ENCODE data around the gene ETS2. TPM values are rescaled to one million over a fixed set of nuclear protein-coding genes. Genes with fewer than 3 reads are reported as not detected.
A peak's percentile ranks its signal among the peaks of the same experiment; 100 is the strongest.

The ETS2 gene
- total RNA-seq, 1 experiment from 2014 or later = 20.8 TPM

DNA sequence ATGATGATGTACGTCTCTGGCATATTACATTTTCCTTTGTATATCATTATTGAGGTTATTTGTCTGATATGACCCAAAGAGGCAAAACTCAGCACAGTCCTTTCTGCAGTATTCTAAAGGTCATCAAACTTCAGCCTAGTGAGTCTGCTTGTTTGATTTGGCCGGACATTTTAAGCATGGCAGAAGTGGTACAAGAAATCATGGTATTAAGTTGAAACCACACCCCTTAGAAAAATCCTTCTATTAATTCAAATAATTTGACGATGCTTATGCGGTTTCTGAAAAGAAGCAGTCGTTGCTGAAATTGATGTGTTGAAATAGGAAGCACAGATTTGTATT is 5.1 kb downstream of the ETS2 start:
- DNase-seq (ENCODE audit: low read depth) = no peak
- in situ Hi-C loops (cut with HindIII; ENCODE audit: low pct_unique_long_range_greater_than_20kb, low sequenced_read_pairs) = no loop called here

DNA sequence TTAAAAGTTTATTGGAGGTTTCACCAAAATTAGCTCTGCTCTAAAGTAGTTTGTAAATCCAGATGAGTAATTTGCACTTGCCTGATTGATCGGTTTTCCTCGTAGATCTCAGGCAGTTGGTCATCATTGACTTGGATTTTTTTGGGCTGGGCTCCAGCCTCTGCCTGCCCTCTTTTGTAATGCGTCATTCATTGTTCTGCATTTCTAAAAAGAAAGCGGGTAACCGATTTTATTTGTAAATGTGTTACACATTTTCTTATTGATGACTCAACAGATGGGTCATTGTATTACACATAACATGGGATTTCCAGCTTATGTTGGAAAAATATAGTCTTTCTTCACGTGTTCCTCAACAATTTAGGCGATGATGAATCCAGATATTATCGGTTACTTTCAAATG is 5.5 kb downstream of the ETS2 start:
- no peak for DNase-seq (ENCODE audit: low read depth)
- in situ Hi-C loops (cut with HindIII; ENCODE audit: low pct_unique_long_range_greater_than_20kb, low sequenced_read_pairs) = no loop called here

- DNase-seq (ENCODE audit: low read depth) = no peak
- in situ Hi-C loops (cut with HindIII; ENCODE audit: low pct_unique_long_range_greater_than_20kb, low sequenced_read_pairs) = no loop called here
These were observed 7.4 kb downstream of the ETS2 start for GRCh38 chr21:38813143-38813542.

- in situ Hi-C loops (cut with HindIII; ENCODE audit: low pct_unique_long_range_greater_than_20kb, low sequenced_read_pairs) = no loop called here
- no peak for DNase-seq (ENCODE audit: low read depth)
These were observed 7.8 kb downstream of the ETS2 start for GRCh38 chr21:38813547-38813946.

DNA sequence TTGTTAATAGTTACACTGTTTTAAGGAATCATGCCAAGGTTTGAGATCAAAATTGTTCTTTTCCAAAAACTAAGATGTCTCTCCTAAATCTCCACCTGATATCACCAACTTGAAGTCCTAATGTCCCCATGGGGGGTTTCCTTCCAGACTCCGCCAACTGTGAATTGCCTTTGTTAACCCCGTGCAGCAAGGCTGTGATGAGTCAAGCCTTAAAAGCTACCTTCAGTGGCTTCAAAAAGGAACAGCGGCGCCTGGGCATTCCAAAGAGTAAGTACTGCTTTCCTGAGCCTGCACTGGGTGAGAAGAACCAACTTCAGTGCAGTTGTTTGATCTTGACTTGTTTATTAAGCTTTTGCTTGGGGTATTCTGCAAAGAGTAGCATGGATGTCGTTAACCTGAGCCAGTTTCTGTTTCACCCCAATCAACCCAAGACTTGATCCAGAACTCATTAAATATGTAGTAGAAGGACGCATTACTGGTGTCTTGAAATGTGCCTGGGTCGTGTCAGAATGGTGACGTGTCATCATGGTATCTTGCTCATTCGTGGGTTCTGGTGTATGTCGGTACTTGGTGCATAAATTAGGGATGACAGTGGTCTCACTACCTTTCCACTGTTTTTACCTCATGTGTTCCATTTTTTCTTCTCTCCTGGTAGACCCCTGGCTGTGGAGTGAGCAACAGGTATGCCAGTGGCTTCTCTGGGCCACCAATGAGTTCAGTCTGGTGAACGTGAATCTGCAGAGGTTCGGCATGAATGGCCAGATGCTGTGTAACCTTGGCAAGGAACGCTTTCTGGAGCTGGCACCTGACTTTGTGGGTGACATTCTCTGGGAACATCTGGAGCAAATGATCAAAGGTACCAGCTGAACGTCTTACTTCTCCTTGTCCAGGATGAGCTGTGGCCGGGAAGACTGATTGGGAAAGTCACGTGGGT is 8.7 kb downstream of the ETS2 start:
- DNase-seq (ENCODE audit: low read depth) = no peak
- in situ Hi-C loops (cut with HindIII; ENCODE audit: low pct_unique_long_range_greater_than_20kb, low sequenced_read_pairs) = no loop called here

GRCh38 chr21:38815060-38815405 is 9.3 kb downstream of the ETS2 start:
- no peak for DNase-seq (ENCODE audit: low read depth)
- in situ Hi-C loops (cut with HindIII; ENCODE audit: low pct_unique_long_range_greater_than_20kb, low sequenced_read_pairs) = no loop called here

DNA sequence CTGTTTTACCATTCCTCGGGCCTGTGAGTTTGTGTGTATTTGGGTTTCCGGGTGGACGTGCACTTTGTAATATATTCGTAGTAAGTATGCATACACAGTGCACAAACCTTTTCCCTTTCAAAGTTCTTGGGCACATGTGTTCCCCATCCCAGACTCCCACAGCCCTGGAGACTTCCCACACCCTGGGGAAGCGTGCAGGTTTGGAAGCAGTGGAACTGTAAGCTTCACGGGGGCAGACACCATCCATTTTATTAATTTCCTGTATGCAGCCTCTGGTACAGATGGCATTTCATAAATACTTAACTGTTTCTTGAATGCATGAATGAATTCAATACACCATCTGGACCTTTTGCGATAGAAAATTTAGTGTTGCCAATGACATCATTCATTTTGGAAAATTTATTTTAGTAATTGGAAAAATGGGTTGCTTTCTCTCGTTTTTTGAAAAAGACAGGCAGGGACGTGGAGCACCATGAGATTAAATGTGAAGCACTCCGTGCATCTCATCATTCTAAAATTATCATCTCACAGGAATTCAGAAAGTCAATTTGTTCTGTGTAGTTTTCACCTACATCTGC is 10.8 kb downstream of the ETS2 start:
- DNase-seq (ENCODE audit: low read depth) = no peak
- in situ Hi-C loops (cut with HindIII; ENCODE audit: low pct_unique_long_range_greater_than_20kb, low sequenced_read_pairs) = no loop called here

- in situ Hi-C loops (cut with HindIII; ENCODE audit: low pct_unique_long_range_greater_than_20kb, low sequenced_read_pairs) = no loop called here
- DNase-seq (ENCODE audit: low read depth) = peak; percentile 61
These were observed 11.9 kb downstream of the ETS2 start for GRCh38 chr21:38817371-38818324.

DNA sequence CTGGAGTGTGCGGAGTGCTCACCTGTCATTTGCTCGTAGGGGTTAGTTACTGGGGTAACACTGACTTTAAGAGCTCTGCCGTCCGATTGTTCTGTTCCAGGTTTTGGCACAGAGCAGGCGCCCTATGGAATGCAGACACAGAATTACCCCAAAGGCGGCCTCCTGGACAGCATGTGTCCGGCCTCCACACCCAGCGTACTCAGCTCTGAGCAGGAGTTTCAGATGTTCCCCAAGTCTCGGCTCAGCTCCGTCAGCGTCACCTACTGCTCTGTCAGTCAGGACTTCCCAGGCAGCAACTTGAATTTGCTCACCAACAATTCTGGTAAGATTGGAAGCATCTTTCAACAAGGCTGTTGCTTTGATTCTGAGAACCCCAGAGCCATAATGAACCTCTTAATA is 12.6 kb downstream of the ETS2 start:
- in situ Hi-C loops (cut with HindIII; ENCODE audit: low pct_unique_long_range_greater_than_20kb, low sequenced_read_pairs) = no loop called here
- DNase-seq (ENCODE audit: low read depth) = no peak

DNA sequence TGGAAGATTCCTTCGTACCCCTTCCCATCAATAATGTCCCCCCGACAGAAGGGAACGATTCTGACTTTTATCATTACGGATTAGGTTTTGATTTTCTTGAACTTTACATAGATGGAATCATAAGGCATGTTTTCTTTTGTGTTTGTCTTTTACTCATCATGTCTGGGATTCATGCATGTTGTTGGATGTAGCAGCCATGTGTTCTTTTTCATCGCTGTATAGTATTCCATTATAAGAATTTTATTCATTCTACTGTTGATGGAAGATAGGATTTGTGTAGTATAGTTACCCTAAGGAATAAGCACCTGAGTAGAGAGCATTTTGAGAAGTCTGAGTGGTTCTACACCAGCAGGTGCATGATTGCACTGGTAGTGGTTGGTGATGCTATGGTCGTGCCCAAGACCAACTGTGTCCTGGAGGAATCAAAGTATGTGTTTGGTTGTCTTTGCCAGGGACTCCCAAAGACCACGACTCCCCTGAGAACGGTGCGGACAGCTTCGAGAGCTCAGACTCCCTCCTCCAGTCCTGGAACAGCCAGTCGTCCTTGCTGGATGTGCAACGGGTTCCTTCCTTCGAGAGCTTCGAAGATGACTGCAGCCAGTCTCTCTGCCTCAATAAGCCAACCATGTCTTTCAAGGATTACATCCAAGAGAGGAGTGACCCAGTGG is 13.5 kb downstream of the ETS2 start:
- in situ Hi-C loops (cut with HindIII; ENCODE audit: low pct_unique_long_range_greater_than_20kb, low sequenced_read_pairs) = no loop called here
- DNase-seq (ENCODE audit: low read depth) = no peak

DNA sequence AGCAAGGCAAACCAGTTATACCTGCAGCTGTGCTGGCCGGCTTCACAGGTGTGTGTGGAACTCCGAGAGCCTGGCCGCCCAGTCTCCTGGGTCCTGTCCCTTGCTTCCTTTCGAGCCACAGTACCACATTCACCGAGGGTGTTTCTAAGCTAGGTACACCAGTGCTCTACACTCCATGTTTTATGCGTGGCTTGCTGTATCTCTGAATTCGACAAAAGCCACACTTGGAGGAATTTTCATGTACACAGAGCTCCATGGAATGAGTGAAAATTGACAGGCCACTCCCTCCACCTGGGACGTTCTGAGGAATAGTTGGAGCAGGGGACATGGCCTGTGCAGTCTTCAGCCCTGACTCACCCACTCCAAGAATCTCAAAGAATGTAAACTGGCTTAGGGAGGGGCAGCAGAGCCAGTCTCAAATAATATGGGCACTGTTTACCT is 14.0 kb downstream of the ETS2 start:
- DNase-seq (ENCODE audit: low read depth) = peak; percentile 72
- in situ Hi-C loops (cut with HindIII; ENCODE audit: low pct_unique_long_range_greater_than_20kb, low sequenced_read_pairs) = no loop called here

DNA sequence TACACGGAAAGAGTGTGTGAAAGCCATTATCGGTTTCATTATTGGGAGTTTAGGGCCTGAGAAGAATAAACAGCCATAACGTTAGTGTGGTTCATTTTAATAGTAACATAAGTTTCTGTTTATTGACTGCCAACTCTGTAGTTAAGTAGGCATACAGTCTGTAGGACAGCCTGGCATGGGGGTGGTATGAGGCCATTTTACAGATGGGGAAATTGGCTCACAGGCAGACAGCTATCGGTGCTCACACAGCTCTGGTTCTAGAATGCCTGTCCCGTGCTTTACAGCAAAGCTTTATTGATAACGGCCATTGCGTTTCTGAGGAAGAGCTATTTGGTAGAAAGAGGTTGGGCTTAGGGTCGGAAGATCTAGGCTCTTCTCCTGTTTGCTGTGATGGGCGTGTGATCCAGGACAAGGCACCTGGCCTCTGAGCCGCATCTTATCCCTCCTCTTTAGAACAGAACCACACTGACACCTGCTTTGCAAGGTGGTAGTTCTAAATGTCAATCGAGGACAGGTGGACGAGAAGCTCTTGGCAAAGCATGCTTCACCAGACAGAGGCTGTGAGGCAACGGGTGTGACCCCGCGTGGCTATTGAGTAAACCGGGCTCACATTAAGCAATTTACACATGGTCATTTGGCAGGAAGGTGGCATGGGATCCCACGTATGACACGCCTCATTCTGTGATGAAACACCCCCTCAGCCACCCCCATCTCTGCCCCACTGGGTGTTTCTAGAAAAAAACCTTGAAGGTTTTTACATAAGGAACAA is 14.9 kb downstream of the ETS2 start:
- no peak for DNase-seq (ENCODE audit: low read depth)
- in situ Hi-C loops (cut with HindIII; ENCODE audit: low pct_unique_long_range_greater_than_20kb, low sequenced_read_pairs) = no loop called here

DNA sequence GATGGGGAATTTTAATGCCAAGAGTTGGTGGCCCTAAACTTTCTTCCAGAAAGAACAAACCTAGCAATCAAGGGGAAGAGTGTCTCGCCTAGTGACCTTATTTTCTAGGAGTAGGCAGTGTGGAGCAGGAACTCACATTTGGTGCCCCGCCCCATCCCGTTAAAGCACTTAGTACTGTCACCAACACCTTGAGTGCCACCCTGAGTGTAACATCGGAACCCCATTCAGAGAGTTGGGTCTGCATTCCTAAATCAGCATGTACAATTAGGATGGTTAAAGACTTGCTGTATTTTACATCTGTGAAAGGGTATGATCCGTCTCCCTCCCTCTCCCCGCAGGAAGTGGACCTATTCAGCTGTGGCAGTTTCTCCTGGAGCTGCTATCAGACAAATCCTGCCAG is 15.5 kb downstream of the ETS2 start:
- DNase-seq (ENCODE audit: low read depth) = no peak
- in situ Hi-C loops (cut with HindIII; ENCODE audit: low pct_unique_long_range_greater_than_20kb, low sequenced_read_pairs) = no loop called here

GRCh38 chr21:38821959-38822682 is 16.4 kb downstream of the ETS2 start:
- no peak for DNase-seq (ENCODE audit: low read depth)
- in situ Hi-C loops (cut with HindIII; ENCODE audit: low pct_unique_long_range_greater_than_20kb, low sequenced_read_pairs) = no loop called here

- in situ Hi-C loops (cut with HindIII; ENCODE audit: low pct_unique_long_range_greater_than_20kb, low sequenced_read_pairs) = no loop called here
- DNase-seq (ENCODE audit: low read depth) = no peak
These were observed 17.1 kb downstream of the ETS2 start for GRCh38 chr21:38822778-38823238.

DNA sequence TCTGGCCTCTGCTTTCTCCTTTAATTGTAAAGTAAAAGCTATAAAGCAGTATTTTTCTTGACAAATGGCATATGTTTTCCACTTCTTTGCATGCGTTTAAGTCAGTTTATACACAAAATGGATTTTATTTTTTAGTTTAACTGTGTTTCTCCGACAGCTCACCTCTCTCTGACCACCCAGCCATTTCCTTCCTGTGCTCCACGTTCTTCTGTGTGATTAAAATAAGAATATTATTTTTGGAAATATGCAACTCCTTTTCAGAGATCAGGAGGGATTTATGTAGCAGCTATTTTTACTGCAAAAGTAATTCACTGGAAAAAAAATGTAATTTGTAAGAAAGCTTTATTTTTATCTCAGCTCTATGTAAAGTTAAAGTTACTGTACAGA is 18.0 kb downstream of the ETS2 start:
- in situ Hi-C loops (cut with HindIII; ENCODE audit: low pct_unique_long_range_greater_than_20kb, low sequenced_read_pairs) = no loop called here
- no peak for DNase-seq (ENCODE audit: low read depth)

DNA sequence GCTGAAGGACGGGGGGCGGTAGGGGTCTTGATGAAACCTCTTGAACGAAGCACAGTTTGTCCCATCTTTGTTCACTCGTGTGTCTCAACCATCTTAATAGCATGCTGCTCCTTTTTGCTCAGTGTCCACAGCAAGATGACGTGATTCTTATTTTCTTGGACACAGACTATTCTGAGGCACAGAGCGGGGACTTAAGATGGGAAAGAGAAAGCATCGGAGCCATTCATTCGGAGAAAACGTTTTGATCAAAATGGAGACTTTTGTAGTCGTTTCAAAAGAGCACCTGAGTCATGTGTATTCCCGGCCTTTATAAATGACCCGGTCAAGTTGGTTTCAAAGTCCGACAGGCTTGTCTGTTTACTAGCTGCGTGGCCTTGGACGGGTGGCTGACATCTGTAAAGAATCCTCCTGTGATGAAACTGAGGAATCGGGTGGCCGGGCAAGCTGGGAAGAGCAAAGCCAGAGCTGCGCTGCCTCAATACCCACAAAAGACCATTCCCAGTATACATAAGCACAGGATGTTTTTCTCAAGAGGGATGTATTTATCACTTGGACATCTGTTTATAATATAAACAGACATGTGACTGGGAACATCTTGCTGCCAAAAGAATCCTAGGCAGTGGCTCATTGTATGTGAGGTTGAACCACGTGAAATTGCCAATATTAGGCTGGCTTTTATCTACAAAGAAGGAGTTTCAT is 18.5 kb downstream of the ETS2 start:
- in situ Hi-C loops (cut with HindIII; ENCODE audit: low pct_unique_long_range_greater_than_20kb, low sequenced_read_pairs) = no loop called here

More for the DNA sequence above, 18.5 kb downstream of the ETS2 start:
- no peak for DNase-seq (ENCODE audit: low read depth)

All from Caki2 (cell line).